OCI-LY3 (cell line): ENCODE results near the gene MASP1.

Source experiments
- H2AFZ ChIP-seq: fragments of 200-600, 300-600 bp; shearing (Covaris generic); 2 replicates; pipeline ENCODE4 v1.6.0; 2014; ENCODE audit warnings: antibody characterized with exemption, low read depth, low read length
- H3K27ac ChIP-seq: fragments of 200-600, 300-600 bp; sonication (generic); 2 replicates; pipeline ENCODE4 v1.5.1; 2014; ENCODE audit warnings: mild to moderate bottlenecking, low read length, moderate library complexity, mixed read lengths
- H3K27me3 ChIP-seq: fragments of 200-600, 300-600 bp; sonication (generic); 2 replicates; pipeline ENCODE4 v1.6.1; 2014; ENCODE audit warnings: low read depth, low read length, mixed read lengths
- H3K36me3 ChIP-seq: fragments of 200-600, 300-600 bp; sonication (generic); replicated peaks from 2 replicates; pipeline ENCODE3; 2014; ENCODE audit warnings: low read depth, low read length, mixed read lengths
- H3K4me1 ChIP-seq: fragments of 300-600, 200-600 bp; sonication (generic); 2 replicates; pipeline ENCODE4 v1.6.1; 2014; ENCODE audit warnings: low read length, mixed read lengths
- H3K4me2 ChIP-seq: fragments of 200-600, 300-600 bp; sonication (generic); 2 replicates; pipeline ENCODE4 v1.6.1; 2014; ENCODE audit warnings: low read length, mixed read lengths
- H3K4me3 ChIP-seq: fragments of 300-600, 200-600 bp; sonication (generic); 2 replicates; pipeline ENCODE4 v1.5.1; 2014; ENCODE audit warnings: antibody characterized with exemption, mild to moderate bottlenecking, low read length, moderate library complexity
- H3K79me2 ChIP-seq: fragments of 300-600, 200-600 bp; shearing (Covaris generic); 2 replicates; pipeline ENCODE4 v1.6.1; 2014; ENCODE audit warnings: mild to moderate bottlenecking, low read length, mixed read lengths
- H3K9ac ChIP-seq: fragments of 300-600, 200-600 bp; shearing (Covaris generic); 2 replicates; pipeline ENCODE4 v1.6.0; 2014; ENCODE audit warnings: mild to moderate bottlenecking, low read length, moderate library complexity
- H3K9me3 ChIP-seq: fragments of 200-600, 300-600 bp; shearing (Covaris generic); 2 replicates; pipeline ENCODE4 v1.6.1; 2014; ENCODE audit warnings: low read length, mixed read lengths; ENCODE audit not compliant: insufficient read depth
- H4K20me1 ChIP-seq: fragments of 200-600, 300-600 bp; sonication (generic); 2 replicates; pipeline ENCODE4 v1.6.1; 2016; ENCODE audit warnings: low read length, mixed read lengths; ENCODE audit not compliant: insufficient read depth
- CTCF ChIP-seq: fragments of 200-600, 300-600 bp; sonication (generic); IDR thresholded peaks from 2 replicates; pipeline ENCODE4 v1.5.1; 2014; ENCODE audit warnings: antibody characterized with exemption, low read length, low read depth
- EZH2phosphoT487 ChIP-seq: fragments of 200-600 bp; shearing (Covaris generic); IDR thresholded peaks from 2 replicates; pipeline ENCODE4 v1.6.1; 2018; ENCODE audit warnings: antibody characterized with exemption, mixed run types, low read depth

The MASP1 gene

GRCh38 chr3:187267306-187267705 lies 24.2 kb downstream of the MASP1 start:
- no peak for TF ChIP-seq EZH2phosphoT487
- H3K27ac ChIP-seq = no peak overlapping the region
- no peaks in the 10 kb centered on the region for H4K20me1 ChIP-seq

GRCh38 chr3:187266691-187267090 lies 24.8 kb downstream of the MASP1 start:
- TF ChIP-seq CTCF = no peak
- TF ChIP-seq EZH2phosphoT487 = no peak
- Histone ChIP-seq H3K4me2 (no peak overlapping the region), H3K9ac (no peak overlapping the region), H3K4me1 (no peaks in the 10 kb centered on the region), H3K27ac (no peak overlapping the region), H3K27me3 (peaks cover 26% of the 10 kb centered on the region), H4K20me1 (no peaks in the 10 kb centered on the region), H3K79me2 (no peaks in the 10 kb centered on the region), H3K9me3 (0 out of 2 replicates have a peak, but pooled peaks cover 7% of the 10 kb centered on the region), H3K36me3 (peaks cover 3% of the 10 kb centered on the region), H2AFZ (no peak overlapping the region), H3K4me3 (no peak overlapping the region)

More at GRCh38 chr3:187267306-187267705, 24.2 kb downstream of the MASP1 start:
- no peaks in the 10 kb centered on the region for H3K79me2 ChIP-seq
- H2AFZ ChIP-seq = no peak overlapping the region
- no peak overlapping the region for H3K4me2 ChIP-seq
- H3K9ac ChIP-seq = no peak overlapping the region
- no peak overlapping the region for H3K4me3 ChIP-seq
- H3K27me3 ChIP-seq = peaks cover 20% of the 10 kb centered on the region
- no peaks in the 10 kb centered on the region for H3K4me1 ChIP-seq
- peaks cover 3% of the 10 kb centered on the region for H3K36me3 ChIP-seq
- H3K9me3 ChIP-seq = 0 out of 2 replicates have a peak, but pooled peaks cover 7% of the 10 kb centered on the region

GRCh38 chr3:187265461-187265955 lies 26.0 kb downstream of the MASP1 start:
- Histone ChIP-seq H3K4me1 (no peaks in the 10 kb centered on the region), H3K27me3 (peaks cover 28% of the 10 kb centered on the region), H2AFZ (no peak overlapping the region), H3K9ac (no peak overlapping the region), H3K4me3 (no peak overlapping the region), H3K27ac (no peak overlapping the region), H3K4me2 (no peak overlapping the region), H3K9me3 (0 out of 2 replicates have a peak, but pooled peaks cover 7% of the 10 kb centered on the region), H4K20me1 (no peaks in the 10 kb centered on the region), H3K36me3 (peaks cover 3% of the 10 kb centered on the region), H3K79me2 (no peaks in the 10 kb centered on the region)
- TF ChIP-seq CTCF (no peak), EZH2phosphoT487 (no peak)

- Histone ChIP-seq H3K4me2 (no peak overlapping the region), H3K27ac (no peak overlapping the region), H4K20me1 (no peaks in the 10 kb centered on the region), H3K79me2 (no peaks in the 10 kb centered on the region), H2AFZ (no peak overlapping the region), H3K36me3 (peaks cover 3% of the 10 kb centered on the region), H3K4me3 (no peak overlapping the region), H3K4me1 (no peaks in the 10 kb centered on the region), H3K9ac (no peak overlapping the region), H3K9me3 (0 out of 2 replicates have a peak, but pooled peaks cover 7% of the 10 kb centered on the region), H3K27me3 (peaks cover 28% of the 10 kb centered on the region)
- no peak for TF ChIP-seq CTCF
- TF ChIP-seq EZH2phosphoT487 = no peak
Measured at GRCh38 chr3:187264911-187265310, 26.6 kb downstream of the MASP1 start.
